A673 (cell line): Measurements from ENCODE around the gene ITCH.

ENCODE experiments used
- CTCF ChIP-seq: fragments of 300-800, 200-600 bp; sonication (generic); conservative IDR thresholded peaks from 2 replicates; pipeline ENCODE4 v1.5.1; 2017; ENCODE audit warnings: low read depth, mild to moderate bottlenecking, antibody characterized with exemption, low read length, moderate library complexity, mixed read lengths
- EZH2 ChIP-seq: fragments of 200-600 bp; sonication (generic); IDR thresholded peaks from 2 replicates; pipeline ENCODE4 v1.6.1; 2017; ENCODE audit warnings: borderline replicate concordance, low read depth, mild to moderate bottlenecking, mixed read lengths, antibody characterized with exemption, low read length; ENCODE audit not compliant: poor library complexity, severe bottlenecking

GRCh38 chr20:34369265-34369664 lies 6.2 kb downstream of the ITCH start:
- TF ChIP-seq CTCF, result no peak
- TF ChIP-seq EZH2, result no peak
